Activated naive CD8-positive, alpha-beta T cell treated with anti-CD3 and anti-CD28 coated beads, Interleukin-2, amount 50 U/mL, for 16 hours (primary cell): ENCODE measurements around the gene SLC6A3.

Experiments
- DNase-seq: peaks from one replicate; pipeline ENCODE4 v3.0.0-alpha.2; 2020; ENCODE audit warnings: low read depth, low spot score

SLC6A3 gene

DNA sequence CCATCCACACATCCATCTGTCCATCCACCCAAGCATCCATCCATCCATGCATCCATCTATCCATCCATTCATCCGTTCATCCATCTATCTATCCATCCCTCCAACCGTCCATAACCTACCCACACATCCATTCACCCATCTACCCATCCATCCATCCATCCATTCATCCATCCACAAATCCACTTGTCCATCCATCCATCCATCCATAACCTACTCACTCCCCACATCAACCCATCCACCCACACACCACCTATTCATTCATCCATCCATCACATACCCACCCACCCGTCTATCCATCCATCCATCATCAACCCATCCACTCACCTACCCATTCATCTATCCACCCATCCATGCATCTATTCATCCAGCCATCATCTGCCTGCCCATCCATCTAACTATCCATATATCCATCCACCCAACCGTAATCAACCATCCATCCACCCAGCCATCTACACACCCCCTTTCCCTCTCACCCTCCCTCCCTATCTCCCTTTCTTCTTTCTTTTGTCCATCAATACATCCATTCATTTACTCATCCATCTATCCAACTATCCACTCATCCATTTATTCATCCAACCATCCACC, 56.8 kb downstream of the SLC6A3 start:
- no peak for DNase-seq

DNA sequence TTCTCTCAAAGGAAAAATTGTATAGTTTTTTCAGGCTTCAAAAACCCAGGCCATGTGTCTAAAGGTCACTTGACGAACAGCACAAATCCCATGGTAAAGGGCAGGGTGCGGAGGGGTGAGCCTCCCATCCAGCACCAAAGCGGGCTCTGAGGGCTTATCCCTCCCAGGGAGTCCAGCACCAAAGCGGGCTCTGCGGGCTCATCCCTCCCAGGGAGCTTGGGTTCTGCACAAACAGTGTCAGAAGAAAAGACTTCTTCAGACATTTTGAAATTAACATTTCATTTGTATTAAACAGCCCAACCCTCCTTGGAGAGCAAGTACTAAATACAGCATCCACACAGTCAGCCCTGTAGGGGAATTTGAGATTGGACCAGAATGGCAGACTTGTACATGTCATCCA, 57.4 kb downstream of the SLC6A3 start:
- no peak for DNase-seq

GRCh38 chr5:1387059-1387755, 58.0 kb downstream of the SLC6A3 start:
- DNase-seq = no peak

DNA sequence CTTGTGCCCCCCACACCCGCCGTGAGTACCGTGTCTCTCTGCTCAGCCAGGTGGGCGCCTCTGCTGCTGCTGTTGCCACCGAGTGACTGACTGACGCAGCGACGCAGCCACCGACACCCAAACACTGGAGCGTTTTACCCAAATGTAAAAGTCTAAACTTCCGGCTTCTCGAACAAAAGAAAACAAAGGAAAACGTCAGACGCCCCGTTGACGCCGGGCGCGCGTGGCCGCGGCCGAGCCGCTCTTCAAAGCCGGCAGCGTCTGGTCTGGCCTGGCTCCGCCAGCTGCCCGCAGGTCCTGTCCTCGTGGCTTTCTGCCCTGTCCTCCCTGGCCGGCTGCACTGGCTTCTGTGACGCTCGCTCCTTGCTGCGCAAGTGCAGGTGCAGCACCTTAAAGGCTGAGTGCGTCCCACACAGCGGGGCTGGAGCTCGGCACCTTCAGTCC, 58.9 kb downstream of the SLC6A3 start:
- peak; percentile 35 for DNase-seq

DNA sequence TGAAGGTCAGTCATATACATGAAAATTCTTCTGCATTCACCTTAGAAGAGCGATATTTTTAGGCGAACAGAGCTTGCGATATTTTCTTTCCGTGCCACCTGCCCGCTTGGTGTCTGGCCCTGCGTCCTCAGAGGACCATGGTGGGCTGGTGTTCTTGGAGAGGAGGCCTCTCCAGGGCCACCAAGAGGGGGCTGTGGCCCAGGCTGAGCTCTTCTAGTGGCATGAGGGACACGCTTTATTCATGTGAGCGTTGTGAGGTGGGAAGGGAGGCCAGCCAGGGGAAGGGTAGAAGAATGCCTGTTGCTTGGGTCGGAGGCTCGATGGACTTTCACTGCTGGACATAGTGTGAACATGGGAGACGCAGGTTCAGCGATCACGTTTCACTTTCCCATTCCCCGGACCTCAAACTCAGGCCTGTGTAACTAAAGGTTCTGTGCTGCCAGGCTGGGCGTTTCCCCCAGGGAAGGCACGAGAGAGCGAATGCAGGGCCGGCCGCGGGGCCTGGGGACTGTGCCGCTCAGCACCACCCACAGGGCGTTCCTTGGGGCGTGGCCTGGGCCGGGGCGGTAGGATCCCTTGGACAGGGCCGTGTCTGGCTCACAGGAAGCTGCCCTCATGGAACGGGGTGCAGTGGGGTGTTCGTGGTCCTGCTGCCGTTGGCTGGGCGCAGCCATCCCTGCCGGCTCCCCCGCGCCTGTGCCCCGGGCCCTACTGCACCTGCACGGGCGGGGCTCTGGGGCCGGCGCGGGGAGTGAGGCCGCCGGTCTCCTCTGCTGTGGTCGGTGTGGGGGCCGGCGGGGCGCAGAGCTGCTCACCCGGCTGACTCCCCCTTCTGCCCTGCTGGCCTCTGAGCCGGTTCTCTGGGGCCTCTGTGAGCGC, 59.6 kb downstream of the SLC6A3 start:
- peak; percentile 55 for DNase-seq

GRCh38 chr5:1384521-1384920, 60.7 kb downstream of the SLC6A3 start:
- no peak for DNase-seq

DNA sequence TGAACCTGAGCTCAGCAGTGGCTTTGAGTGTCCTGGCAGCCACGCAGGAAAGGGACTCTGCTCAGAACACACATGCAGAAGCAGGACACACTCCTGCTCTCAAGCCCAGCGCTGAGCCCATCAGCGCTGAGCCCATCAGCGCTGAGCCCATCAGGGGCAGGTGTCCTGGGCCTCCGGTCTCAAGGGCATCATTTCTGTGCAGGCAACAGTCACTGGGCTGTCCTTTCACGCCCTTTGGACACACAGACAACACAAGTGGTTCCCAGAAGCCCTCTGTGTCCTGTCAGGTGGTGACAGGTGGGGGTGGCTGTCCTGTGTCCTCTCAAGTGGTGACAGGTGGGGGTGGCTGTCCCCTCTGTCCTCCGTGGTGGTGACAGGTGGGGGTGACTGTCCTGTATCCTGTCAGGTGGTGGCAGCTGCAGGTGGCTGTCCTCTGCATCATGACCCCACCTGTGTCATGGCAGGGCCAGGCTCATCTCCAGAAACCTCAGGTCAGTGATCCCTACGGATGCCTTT, 61.3 kb downstream of the SLC6A3 start:
- DNase-seq = no peak

- DNase-seq = no peak
Observed at GRCh38 chr5:1383344-1383743, 61.9 kb downstream of the SLC6A3 start.

DNA sequence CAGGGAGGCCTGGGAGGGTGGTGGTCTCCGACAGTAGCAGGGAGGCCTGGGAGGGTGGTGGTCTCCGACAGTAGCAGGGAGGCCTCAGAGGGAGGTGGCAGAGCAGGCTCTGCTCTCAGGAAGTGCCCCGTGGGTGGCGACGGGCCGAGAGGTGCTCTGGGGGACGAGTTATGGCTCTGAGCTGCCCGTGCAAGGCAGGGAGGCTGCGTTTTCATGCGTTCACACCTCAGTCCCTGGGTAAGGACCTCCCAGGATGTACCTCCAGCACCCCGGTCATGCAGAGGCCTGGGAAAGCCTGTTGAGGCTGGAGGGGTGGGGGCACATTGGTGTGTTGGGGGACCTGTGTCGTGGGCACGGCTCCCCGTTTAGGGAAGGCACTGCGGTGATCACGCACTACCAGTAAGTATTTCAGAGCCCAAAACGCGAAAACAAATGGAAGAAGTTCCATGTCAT, 63.0 kb downstream of the SLC6A3 start:
- no peak for DNase-seq

- no peak for DNase-seq
Observed at GRCh38 chr5:1381370-1382247, 63.6 kb downstream of the SLC6A3 start.

GRCh38 chr5:1380910-1381309, 64.3 kb downstream of the SLC6A3 start:
- no peak for DNase-seq

DNA sequence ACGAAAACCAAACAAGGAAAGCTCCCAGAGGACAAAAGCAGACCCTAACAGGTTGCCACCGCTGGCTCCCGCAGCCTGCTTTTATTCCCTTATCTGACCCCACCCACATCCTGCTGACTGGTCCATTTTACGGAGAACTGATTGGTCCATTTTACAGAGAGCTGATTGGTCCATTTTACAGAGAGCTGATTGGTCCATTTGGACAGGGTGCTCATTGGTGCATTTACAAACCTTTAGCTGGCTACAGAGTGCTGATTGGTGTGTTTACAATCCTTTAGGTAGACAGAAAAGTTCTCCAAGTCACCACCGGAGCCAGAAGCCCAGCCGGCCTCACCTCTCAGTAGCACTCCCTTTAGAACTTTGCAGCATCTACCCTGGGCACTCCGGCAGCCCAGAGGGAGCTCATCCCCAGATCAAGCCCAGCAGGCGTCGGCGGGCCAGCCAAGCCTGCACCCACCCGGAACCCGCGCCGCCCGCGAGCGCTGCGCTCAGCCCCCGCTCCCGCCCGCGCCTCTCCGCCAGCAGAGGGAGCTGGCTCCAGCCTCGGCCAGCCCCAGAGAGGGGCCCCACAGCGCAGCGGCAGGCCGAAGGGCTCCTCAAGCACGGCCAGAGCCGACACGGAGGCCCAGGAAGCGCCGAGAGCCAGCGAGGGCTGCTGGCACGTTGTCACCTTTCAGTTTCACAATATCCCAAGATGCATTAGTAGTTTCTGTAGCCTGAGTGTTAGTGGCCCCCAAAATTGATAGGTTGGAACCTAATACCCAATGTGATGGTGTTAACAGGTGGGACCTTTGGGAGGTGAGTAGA, 65.0 kb downstream of the SLC6A3 start:
- DNase-seq = no peak

- no peak for DNase-seq
Observed at GRCh38 chr5:1378866-1379659, 66.2 kb downstream of the SLC6A3 start.

DNA sequence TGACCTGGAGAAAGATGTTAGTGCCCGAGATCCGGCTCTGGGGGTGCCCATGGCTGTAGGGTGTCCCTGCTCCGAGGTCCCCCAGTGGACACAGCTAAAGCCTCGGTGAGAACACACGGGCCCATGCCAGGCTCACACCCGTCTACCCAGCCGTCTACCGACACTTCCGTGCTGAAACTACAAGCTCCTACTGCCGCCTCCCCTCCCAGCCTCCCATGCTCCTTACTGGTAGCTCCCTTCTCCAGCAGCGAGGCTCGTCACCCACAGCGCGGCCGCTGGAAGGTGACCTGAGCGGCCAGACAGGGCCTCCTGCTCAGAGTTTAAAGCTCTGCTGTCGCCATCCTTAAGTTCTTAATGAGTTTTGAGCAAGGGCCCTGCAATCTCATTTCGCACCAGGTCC, 67.1 kb downstream of the SLC6A3 start:
- DNase-seq = no peak

DNA sequence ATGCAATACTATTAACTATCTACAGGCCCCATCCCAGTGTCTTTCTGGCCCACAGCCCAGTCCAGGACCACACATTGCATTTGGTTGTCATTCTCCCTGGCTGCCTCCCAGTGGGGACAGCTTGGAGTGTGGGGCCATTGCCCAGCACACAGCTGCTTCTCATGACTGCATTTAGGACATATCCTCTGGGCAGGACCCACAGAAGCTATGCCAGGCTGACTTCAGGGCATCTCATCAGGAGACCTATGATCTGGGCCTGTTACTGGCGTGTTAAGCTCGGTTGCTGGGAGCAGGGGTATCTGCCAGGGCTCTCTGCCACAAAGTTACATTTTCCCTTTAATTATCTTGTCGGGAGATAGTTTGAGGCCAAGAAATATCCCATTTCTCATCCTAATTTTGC, 68.3 kb downstream of the SLC6A3 start:
- DNase-seq = no peak

- DNase-seq = no peak
Observed at GRCh38 chr5:1375871-1376810, 69.1 kb downstream of the SLC6A3 start.

DNA sequence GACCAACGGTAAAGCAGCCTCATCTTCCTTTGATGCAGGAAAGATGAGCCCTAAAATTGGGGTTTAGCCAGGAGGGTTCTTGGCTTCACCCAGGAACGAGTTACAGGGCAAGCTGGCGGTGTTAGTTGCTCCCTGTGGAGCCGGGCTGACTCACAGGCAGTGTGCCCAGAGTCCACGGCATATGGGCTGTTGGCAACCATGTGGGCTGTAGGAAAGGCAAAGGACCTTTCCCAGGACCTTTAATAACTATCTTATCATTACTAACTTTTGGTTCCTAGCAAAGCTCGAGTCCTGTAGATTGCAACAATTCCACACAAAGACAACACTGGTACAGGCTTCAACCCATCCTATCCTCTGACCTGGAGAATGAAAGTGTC, 70.6 kb downstream of the SLC6A3 start:
- DNase-seq = no peak

GRCh38 chr5:1374030-1374678, 71.1 kb downstream of the SLC6A3 start:
- no peak for DNase-seq
